ENCODE data around the gene AXIN1.
A peak's percentile ranks its signal among the peaks of the same experiment; 100 is the strongest.
"Not testable (repeated sequence)": the region's sequence is repeated elsewhere in the genome, so short reads cannot be mapped to it uniquely, and the experiment has no call there.

AXIN1 gene

DNA sequence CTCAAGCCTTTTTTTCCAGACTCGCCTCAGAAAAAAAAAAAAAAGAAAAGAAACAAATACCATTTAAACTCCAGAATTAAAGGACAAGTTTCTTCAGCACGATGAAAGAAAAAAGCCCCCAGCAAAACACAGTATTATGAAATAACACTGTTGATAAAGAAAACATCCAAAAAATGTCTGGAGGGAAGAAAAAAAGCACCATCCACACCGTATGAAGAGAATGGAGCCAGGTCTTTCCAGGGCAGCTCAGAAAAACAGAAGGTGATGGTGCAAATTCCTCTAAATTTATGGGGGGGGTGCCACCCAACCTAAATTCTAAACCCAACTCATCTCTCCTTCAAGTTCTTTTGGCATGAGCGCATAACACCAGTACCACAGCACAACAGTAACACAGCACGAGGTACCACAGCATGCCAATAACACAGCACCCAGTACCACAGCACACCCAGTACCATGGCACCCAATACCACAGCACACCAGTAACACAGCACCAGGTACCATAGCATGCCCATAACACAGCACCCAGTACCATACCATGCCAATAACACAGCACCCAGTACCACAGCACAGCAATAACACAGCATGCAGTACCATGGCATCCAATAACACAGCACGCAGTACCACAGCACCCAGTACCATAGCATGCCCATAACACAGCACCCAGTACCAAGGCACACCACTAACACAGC is 19.0 kb downstream of the AXIN1 start:
- DNase-seq (ENCODE audit: low read depth), result no peak

DNA sequence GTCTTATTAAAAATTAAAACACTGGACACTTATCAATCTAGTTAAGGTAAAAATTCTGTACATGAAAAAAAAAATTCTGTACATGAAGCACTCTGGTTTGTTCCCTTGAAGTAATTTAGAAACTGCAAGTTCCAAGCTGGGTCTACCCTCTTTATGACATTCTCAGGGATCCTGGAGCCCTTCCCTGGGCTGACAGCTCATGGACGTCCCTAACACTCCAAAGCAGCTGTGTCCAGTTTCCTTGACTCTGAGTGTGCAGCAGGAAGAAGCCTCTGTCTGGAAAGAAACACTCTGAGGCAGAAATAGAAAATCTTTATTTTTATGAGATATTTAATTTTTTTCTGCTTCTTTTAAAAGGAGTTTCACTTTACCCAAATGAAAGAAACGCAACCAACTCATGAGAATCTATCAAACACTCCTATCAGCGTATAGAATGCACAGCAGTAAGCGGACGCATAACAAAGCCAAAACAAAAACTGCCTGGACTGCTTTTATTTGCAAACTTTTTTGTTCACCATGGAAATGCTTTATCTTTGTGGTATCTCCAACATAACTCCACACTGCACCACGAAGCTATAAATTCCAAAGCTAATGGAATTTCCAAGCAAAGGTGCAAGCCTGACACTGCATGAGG is 21.2 kb downstream of the AXIN1 start:
- DNase-seq (ENCODE audit: low read depth), result not testable (repeated sequence)

- no peak for DNase-seq (ENCODE audit: low read depth)
These were observed 21.8 kb downstream of the AXIN1 start for GRCh38 chr16:330741-331140.

DNA sequence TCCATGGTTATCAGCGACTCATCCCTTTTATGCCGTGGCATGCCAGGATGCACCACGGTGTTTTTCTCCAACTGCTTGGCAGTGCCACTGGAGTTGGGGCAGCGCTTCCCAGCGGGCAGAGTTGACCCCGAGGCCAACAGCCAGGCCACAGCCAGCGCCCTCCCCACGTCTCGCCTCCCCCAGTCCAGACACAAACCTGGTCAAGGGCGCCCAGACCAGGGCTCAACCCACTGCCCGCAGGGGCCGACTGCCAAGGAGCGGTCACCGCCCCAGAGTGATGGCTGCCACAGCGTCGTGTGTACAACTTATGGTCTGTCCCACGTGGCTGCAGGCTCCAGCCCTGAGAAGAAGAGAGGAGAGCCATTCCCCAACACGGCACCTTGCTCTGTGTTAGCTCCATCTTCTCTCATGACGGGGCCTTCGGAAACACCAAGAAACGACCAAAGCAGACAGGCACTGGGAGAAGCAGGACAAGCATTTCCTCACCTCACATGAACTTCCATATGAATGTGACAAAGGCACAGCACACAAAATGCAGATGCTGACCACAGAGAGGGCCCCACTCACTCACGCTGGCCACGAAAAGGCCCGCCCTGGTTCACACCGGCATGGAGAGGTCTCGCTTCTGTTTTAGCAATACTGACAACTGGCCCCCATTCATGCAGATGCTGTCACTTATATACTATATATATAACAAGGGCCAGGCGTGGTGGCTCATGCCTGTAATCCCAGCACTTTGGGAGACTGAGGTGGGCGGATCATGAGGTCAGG is 27.0 kb downstream of the AXIN1 start:
- DNase-seq (ENCODE audit: low read depth), result no peak

GRCh38 chr16:324451-325334 is 27.8 kb downstream of the AXIN1 start:
- DNase-seq (ENCODE audit: low read depth), result peak; percentile 52

DNA sequence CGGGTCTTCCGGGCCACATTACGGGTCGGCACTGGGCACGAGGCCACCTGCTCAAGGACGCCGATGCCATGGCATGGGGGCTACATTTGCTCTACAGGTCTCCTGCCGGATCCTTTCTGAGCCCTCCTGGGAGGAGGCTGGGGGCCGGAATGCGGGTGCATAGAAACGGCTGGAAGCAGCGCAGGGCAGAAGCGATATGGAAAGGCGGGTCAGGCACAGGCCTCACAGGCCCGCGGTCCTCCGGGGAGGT is 28.4 kb downstream of the AXIN1 start:
- no peak for DNase-seq (ENCODE audit: low read depth)

DNA sequence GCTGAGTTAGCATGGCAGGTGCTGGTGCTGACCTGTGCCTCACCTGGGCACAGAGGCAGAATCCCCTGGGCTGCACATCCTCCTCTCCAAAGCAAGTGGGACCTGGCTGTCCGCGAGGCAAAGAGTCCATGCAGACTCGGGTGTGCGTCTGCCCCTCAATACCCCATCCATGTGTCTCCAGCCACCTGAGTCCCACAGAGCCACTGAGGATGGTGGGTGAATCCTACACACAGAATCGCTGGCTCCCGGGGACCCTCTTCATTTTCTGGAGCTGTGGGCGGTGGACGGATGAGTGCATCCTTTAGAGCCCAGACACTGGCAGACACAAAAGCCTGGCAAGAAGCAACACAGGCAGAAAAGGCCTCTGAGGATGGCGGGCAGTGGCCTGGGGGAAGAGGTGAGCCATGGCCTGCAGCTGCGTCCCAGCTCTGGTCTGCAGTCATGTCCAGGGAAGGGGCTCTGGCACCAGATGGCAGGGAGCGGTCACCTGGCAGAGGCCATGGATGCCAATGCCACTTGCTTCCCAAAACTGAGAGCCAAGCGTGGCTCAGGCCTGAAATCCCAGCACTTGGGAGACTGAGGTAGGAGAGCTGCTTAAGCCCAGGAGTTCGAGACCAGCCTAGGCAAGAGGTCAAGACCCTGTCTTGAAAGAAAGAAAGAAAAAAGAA is 29.9 kb downstream of the AXIN1 start:
- DNase-seq (ENCODE audit: low read depth), result no peak

DNA sequence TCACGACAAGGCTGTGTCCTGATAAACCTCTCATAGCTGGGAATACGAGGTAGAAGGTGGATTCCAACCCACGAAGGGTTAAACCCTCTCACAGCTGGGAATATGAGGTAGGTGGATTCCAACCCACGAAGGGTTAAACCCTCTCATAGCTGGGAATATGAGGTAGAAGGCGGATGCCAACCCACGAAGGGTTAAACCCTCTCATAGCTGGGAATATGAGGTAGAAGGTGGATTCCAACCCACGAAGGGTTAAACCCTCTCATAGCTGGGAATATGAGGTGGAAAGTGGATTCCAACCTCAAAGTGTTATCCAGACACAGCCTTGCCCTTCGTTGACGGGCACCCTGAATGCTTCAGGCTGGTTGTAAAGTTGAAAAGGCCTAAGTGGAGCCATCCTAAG is 31.0 kb downstream of the AXIN1 start:
- no peak for DNase-seq (ENCODE audit: low read depth)

DNA sequence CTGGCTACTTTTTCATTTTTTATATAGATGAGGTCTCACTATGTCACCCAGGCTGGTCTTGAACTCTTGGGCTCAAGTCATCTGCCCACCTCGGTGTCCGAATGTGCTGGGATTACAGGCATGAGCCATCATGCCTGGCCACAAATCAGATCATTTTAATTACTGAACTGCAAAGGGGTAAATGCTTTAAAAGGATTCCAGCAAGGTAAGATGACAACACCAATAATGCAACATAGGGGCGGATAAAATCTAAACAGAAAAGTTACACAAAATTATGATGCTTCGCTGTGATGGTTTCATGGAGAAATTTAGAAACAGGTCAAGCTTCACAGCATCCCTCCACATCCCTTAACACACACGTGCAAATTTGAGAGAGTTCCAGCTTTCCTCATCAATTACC is 32.3 kb downstream of the AXIN1 start:
- no peak for DNase-seq (ENCODE audit: low read depth)

DNA sequence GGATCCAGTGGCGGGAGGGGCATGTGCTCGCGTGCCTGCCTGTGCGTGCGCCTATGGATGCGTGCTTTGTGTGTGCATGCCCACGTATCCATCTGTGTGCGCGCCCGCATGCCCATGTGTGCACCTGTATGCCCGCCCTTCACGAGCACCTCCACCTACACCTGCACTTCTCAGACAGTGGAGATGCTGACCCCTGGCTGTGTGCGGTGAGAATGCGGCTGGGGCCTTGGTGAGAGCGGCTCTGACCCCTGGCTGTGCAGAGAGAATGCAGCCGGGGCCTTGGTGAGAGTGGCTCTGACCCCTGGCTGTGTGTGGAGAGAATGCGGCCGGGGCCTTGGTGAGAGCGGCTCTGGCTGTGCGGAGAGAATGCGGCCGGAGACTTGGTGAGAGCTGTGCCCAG is 33.9 kb downstream of the AXIN1 start:
- no peak for DNase-seq (ENCODE audit: low read depth)

- no peak for DNase-seq (ENCODE audit: low read depth)
These were observed 34.9 kb downstream of the AXIN1 start for GRCh38 chr16:317583-317982.

- DNase-seq (ENCODE audit: low read depth), result no peak
These were observed 35.6 kb downstream of the AXIN1 start for GRCh38 chr16:316741-317464.

DNA sequence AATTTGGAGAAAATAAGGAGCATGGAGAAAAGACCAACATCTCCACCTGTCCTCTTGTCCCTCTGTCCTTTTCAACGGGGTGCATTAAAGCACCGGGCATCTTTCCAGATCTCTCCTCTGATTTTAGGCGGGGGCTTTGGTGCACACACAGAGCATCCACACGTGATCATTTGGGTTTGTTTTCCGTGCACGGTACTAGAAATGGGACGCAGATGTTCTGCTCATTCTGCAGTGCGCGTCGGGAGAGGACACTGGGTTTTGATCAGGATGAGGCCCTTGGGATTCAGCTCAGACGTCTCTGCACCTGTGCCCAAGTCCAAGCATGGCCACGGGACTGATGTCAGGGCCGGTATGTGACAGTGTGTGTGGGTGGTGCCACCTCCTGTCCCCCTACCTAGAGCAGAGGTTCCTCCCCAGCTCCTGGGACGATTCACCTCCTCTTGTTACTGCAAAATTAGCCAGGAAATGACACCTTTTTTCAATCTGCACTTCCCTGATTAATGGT is 37.7 kb downstream of the AXIN1 start:
- DNase-seq (ENCODE audit: low read depth), result no peak

GRCh38 chr16:314351-314750 is 38.2 kb downstream of the AXIN1 start:
- no peak for DNase-seq (ENCODE audit: low read depth)

DNA sequence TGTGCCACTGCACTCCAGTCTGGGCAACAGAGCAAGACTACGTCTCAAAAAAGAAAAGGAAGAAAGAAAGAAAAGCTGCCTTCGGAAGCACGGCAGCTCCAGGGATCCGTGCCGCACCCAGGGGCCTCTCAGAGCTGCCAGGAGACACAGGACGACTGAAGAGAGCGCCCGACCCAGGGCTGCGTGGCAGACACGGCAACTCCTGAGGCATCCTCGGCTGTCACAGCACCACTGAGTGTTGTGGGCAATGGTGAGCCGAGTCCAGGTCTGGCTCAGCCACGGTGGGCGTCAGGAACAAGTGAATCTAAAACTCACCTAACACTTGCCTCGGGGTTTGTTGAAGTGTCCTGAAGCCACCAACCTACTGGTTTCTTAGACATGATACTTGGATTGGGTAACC is 40.8 kb downstream of the AXIN1 start:
- no peak for DNase-seq (ENCODE audit: low read depth)

GRCh38 chr16:309476-309875 is 43.0 kb downstream of the AXIN1 start:
- DNase-seq (ENCODE audit: low read depth), result no peak

DNA sequence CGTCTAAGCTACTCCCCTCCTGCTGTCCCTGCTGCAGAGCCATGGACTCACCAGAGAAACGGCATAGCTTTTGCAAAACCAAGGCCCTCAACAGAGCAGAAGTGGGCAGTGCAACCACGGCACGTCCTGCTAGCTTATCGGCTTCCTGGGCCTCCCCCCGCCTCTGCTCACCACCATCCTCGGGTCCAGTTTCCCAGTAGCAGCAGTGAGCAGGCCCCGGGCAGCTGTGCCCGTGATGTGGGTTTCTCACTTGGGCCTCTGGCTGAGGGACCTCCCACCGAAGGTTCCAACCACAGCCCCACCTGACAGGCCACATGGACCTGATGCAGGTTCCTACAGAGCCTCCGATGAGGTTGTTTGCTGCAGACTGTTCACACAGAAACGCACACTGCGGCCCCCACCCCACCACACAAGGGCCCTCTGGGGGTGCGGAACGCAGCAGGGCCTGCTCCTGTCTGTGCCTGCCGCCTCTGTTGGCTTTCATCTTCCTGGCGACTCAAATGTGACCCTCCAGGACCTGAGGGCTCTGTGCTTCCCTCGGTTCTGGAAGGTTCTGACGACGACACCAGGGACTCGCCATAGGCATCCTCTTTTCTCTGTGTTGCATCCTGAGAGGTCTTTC is 44.7 kb downstream of the AXIN1 start:
- no peak for DNase-seq (ENCODE audit: low read depth)

- no peak for DNase-seq (ENCODE audit: low read depth)
These were observed 45.6 kb downstream of the AXIN1 start for GRCh38 chr16:306911-307370.

- no peak for DNase-seq (ENCODE audit: low read depth)
These were observed 46.5 kb downstream of the AXIN1 start for GRCh38 chr16:305916-306626.

Data from activated T-helper 9 cell treated with anti-CD3 and anti-CD28 coated beads, Interleukin-2, amount 50 U/mL, for 16 hours (primary cell).